H1 (cell line): Measurements from ENCODE around the gene CYB561.

Source experiments
- JUN ChIP-seq: IDR thresholded peaks from 2 replicates; pipeline ENCODE4 v1.6.1; 2011; ENCODE audit warnings: low read depth, mild to moderate bottlenecking, improper control_type of control experiment, low read length
- TF ChIP-seq, protein P1 (sequence below): IDR thresholded peaks from 2 replicates; pipeline ENCODE4 v1.6.1; 2011; ENCODE audit warnings: low read length, improper control_type of control experiment
- TF ChIP-seq, protein P2 (sequence below), 3 experiments: IDR thresholded peaks; 1 replicate in 2 of 3; 2 replicates in 1 of 3; pipeline versions ENCODE4 v1.5.1 to v1.6.1; 2011; ENCODE audit warnings: low read length in 3 of 3, mild to moderate bottlenecking in 3 of 3, inconsistent platforms in 2 of 3, low read depth in 1 of 3, moderate library complexity in 1 of 3; ENCODE audit not compliant: insufficient read depth in 1 of 3; ENCODE audit errors: control extremely low read depth in 1 of 3

DNA sequence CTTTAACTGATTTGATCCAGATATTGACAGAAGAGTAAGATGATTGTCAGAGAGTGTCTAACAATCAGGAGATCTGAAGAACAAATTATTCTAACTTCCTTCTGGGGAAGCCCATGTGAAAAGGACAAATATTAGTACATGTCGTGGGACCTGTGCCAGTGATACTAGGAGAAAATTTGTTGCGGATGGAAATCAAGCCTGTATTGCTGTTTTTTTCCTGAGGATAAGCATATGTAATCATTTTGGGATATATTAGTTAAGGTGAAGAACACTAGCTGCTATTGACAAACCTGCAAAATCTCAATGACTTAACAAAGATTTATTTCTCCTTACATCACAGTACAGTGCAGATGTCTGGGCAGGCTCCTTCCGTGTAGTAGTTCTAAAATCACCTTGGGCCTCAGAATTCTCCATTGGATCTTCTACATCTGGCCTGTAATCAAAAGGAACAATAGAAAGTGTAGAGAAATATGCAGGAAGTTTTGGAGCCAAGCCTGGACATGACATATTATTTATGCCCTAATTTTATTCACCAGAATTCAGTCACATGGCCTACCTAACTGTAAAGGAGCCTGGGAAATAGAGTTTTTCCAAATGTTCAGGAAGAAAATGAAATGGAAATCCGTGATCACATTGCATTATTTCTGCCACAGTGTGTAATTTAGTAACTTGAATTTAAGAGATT, 58.3 kb downstream of the CYB561 start:
- TF ChIP-seq, protein P1, sequence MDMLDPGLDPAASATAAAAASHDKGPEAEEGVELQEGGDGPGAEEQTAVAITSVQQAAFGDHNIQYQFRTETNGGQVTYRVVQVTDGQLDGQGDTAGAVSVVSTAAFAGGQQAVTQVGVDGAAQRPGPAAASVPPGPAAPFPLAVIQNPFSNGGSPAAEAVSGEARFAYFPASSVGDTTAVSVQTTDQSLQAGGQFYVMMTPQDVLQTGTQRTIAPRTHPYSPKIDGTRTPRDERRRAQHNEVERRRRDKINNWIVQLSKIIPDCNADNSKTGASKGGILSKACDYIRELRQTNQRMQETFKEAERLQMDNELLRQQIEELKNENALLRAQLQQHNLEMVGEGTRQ, result no peak
- TF ChIP-seq, protein P2, sequence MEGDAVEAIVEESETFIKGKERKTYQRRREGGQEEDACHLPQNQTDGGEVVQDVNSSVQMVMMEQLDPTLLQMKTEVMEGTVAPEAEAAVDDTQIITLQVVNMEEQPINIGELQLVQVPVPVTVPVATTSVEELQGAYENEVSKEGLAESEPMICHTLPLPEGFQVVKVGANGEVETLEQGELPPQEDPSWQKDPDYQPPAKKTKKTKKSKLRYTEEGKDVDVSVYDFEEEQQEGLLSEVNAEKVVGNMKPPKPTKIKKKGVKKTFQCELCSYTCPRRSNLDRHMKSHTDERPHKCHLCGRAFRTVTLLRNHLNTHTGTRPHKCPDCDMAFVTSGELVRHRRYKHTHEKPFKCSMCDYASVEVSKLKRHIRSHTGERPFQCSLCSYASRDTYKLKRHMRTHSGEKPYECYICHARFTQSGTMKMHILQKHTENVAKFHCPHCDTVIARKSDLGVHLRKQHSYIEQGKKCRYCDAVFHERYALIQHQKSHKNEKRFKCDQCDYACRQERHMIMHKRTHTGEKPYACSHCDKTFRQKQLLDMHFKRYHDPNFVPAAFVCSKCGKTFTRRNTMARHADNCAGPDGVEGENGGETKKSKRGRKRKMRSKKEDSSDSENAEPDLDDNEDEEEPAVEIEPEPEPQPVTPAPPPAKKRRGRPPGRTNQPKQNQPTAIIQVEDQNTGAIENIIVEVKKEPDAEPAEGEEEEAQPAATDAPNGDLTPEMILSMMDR (IDR thresholded peaks at IDR 0.05; ENCODE audit: control extremely low read depth in 1 of 3, insufficient read depth in 1 of 3, low read depth in 1 of 3, low read length in 3 of 3), result no peak
- TF ChIP-seq JUN, result no peak
